Measurements from ENCODE around the gene PFN3.

GRCh38 chr5:177358370-177358819 is 42.1 kb downstream of the PFN3 start:
- no peak for TF ChIP-seq POLR2A (IDR thresholded peaks at IDR 0.05)
- TF ChIP-seq CTCF (IDR thresholded peaks at IDR 0.05) = no peak

Data from adrenal gland (tissue), 5 donors.